ENCODE measurements around the gene SLC39A9. TPM values are rescaled to one million over a fixed set of nuclear protein-coding genes. Genes with fewer than 3 reads are reported as not detected.

The SLC39A9 gene
- total RNA-seq, 1 experiment from 2014 or later = 44.1 TPM

DNA sequence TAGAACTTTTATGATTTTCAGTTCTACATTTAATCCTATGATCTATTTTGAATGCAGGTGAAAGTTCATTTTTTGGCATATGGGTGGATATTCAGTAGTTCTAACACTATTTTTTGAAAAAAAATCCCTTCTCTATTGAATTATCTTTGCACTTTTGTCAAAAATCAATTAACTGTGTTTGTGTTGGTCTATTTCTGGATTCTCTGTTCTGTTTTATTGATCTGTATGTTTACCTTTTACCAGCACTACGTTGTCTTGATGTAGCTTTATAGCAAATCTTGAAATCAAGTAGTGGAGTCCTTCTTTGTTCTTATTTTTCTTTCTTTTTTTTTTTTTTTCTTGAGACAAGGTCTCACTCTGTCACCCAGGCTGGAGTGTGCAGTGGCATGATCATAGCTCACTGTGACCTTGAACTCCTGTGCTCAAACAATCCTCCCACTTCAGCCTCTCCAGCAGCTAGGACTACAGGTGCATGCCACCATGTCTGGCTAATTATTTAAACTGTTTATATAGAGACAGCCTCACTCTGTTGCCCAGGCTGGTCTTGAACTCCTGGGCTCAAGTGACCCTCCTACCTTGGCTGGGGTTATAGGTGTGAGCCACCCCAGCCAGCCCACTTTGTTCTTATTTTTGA lies 31.9 kb downstream of the SLC39A9 start:
- DNase-seq (ENCODE audit: low spot score) (no peak), ATAC-seq (no peak)
- no peak overlapping the region for H3K4me3 Mint-ChIP-seq
- TF ChIP-seq, protein P1, sequence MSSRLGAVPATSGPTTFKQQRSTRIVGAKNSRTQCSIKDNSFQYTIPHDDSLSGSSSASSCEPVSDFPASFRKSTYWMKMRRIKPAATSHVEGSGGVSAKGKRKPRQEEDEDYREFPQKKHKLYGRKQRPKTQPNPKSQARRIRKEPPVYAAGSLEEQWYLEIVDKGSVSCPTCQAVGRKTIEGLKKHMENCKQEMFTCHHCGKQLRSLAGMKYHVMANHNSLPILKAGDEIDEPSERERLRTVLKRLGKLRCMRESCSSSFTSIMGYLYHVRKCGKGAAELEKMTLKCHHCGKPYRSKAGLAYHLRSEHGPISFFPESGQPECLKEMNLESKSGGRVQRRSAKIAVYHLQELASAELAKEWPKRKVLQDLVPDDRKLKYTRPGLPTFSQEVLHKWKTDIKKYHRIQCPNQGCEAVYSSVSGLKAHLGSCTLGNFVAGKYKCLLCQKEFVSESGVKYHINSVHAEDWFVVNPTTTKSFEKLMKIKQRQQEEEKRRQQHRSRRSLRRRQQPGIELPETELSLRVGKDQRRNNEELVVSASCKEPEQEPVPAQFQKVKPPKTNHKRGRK (CRISPR knock-in tag; IDR thresholded peaks at IDR 0.05; ENCODE audit: borderline replicate concordance) = no peak
- TF ChIP-seq TEAD1 (CRISPR knock-in tag; IDR thresholded peaks at IDR 0.05) = no peak
- ChIA-PET POLR2A (no interaction called here), CTCF (interaction anchor here (0.6 to 1.2 kb wide), 2 partner anchors 10 to 279 kb away, joined by 3 to 4 read pairs; no protein-coding TSS in a partner anchor)
- H3K36me3 Mint-ChIP-seq = peaks cover 12% of the 10 kb centered on the region; the same call in 1 of the 2 replicates
- no peak overlapping the region for H3K27ac Mint-ChIP-seq
- no peaks in the 10 kb centered on the region for H3K4me1 Mint-ChIP-seq
- no peaks in the 10 kb centered on the region for H3K27me3 Mint-ChIP-seq (ENCODE audit: low read depth)
- H3K9me3 Mint-ChIP-seq = no peaks in the 10 kb centered on the region

DNA sequence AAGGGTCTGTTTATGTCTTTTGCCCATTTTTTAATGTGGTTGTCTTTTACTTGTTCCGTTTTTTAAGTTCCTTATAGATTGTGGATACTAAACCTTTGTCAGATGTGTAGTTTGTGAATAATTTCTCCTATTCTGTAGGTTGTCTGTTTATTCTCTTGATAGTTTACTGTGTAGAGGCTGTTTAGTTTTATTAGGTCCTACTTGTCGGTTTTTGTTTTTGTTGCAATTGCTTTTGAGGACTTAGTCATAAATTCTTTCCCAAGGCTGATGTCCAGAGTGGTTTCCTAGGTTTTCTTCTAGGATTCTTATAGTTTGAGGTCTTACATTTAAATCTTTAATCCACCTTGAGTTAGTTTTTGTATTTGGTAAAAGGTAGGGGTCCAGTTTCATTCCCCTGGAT lies 33.9 kb downstream of the SLC39A9 start:
- DNase-seq (ENCODE audit: low spot score) (no peak), ATAC-seq (no peak)
- Mint-ChIP-seq H3K27me3 (ENCODE audit: low read depth) (no peaks in the 10 kb centered on the region), H3K36me3 (peaks cover 6% of the 10 kb centered on the region; the same call in 1 of the 2 replicates), H3K27ac (no peak overlapping the region; the same call in 1 of the 2 replicates), H3K4me3 (no peak overlapping the region), H3K4me1 (peaks cover 6% of the 10 kb centered on the region), H3K9me3 (no peaks in the 10 kb centered on the region)
- CTCF ChIA-PET = no interaction called here
- TF ChIP-seq ZNF396 (CRISPR knock-in tag; IDR thresholded peaks at IDR 0.05; ENCODE audit: borderline replicate concordance) (no peak), JUN (CRISPR knock-in tag; IDR thresholded peaks at IDR 0.05) (no peak), SP1 (CRISPR knock-in tag; conservative IDR thresholded peaks at IDR 0.05) (no peak), CREB1 (CRISPR knock-in tag; IDR thresholded peaks at IDR 0.05) (no peak), ZNF416 (CRISPR knock-in tag; IDR thresholded peaks at IDR 0.05) (no peak)
- TF ChIP-seq, protein P2, sequence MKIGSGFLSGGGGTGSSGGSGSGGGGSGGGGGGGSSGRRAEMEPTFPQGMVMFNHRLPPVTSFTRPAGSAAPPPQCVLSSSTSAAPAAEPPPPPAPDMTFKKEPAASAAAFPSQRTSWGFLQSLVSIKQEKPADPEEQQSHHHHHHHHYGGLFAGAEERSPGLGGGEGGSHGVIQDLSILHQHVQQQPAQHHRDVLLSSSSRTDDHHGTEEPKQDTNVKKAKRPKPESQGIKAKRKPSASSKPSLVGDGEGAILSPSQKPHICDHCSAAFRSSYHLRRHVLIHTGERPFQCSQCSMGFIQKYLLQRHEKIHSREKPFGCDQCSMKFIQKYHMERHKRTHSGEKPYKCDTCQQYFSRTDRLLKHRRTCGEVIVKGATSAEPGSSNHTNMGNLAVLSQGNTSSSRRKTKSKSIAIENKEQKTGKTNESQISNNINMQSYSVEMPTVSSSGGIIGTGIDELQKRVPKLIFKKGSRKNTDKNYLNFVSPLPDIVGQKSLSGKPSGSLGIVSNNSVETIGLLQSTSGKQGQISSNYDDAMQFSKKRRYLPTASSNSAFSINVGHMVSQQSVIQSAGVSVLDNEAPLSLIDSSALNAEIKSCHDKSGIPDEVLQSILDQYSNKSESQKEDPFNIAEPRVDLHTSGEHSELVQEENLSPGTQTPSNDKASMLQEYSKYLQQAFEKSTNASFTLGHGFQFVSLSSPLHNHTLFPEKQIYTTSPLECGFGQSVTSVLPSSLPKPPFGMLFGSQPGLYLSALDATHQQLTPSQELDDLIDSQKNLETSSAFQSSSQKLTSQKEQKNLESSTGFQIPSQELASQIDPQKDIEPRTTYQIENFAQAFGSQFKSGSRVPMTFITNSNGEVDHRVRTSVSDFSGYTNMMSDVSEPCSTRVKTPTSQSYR (CRISPR knock-in tag; IDR thresholded peaks at IDR 0.05) = no peak
- TF ChIP-seq, protein P3, sequence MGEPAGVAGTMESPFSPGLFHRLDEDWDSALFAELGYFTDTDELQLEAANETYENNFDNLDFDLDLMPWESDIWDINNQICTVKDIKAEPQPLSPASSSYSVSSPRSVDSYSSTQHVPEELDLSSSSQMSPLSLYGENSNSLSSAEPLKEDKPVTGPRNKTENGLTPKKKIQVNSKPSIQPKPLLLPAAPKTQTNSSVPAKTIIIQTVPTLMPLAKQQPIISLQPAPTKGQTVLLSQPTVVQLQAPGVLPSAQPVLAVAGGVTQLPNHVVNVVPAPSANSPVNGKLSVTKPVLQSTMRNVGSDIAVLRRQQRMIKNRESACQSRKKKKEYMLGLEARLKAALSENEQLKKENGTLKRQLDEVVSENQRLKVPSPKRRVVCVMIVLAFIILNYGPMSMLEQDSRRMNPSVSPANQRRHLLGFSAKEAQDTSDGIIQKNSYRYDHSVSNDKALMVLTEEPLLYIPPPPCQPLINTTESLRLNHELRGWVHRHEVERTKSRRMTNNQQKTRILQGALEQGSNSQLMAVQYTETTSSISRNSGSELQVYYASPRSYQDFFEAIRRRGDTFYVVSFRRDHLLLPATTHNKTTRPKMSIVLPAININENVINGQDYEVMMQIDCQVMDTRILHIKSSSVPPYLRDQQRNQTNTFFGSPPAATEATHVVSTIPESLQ (CRISPR knock-in tag; IDR thresholded peaks at IDR 0.05) = no peak
- TF ChIP-seq, protein P4, sequence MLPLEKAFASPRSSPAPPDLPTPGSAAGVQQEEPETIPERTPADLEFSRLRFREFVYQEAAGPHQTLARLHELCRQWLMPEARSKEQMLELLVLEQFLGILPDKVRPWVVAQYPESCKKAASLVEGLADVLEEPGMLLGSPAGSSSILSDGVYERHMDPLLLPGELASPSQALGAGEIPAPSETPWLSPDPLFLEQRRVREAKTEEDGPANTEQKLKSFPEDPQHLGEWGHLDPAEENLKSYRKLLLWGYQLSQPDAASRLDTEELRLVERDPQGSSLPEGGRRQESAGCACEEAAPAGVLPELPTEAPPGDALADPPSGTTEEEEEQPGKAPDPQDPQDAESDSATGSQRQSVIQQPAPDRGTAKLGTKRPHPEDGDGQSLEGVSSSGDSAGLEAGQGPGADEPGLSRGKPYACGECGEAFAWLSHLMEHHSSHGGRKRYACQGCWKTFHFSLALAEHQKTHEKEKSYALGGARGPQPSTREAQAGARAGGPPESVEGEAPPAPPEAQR (CRISPR knock-in tag; IDR thresholded peaks at IDR 0.05) = no peak
- TF ChIP-seq, protein P5, sequence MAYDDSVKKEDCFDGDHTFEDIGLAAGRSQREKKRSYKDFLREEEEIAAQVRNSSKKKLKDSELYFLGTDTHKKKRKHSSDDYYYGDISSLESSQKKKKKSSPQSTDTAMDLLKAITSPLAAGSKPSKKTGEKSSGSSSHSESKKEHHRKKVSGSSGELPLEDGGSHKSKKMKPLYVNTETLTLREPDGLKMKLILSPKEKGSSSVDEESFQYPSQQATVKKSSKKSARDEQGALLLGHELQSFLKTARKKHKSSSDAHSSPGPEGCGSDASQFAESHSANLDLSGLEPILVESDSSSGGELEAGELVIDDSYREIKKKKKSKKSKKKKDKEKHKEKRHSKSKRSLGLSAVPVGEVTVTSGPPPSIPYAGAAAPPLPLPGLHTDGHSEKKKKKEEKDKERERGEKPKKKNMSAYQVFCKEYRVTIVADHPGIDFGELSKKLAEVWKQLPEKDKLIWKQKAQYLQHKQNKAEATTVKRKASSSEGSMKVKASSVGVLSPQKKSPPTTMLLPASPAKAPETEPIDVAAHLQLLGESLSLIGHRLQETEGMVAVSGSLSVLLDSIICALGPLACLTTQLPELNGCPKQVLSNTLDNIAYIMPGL (CRISPR knock-in tag; IDR thresholded peaks at IDR 0.05) = no peak
- TF ChIP-seq, protein P6, sequence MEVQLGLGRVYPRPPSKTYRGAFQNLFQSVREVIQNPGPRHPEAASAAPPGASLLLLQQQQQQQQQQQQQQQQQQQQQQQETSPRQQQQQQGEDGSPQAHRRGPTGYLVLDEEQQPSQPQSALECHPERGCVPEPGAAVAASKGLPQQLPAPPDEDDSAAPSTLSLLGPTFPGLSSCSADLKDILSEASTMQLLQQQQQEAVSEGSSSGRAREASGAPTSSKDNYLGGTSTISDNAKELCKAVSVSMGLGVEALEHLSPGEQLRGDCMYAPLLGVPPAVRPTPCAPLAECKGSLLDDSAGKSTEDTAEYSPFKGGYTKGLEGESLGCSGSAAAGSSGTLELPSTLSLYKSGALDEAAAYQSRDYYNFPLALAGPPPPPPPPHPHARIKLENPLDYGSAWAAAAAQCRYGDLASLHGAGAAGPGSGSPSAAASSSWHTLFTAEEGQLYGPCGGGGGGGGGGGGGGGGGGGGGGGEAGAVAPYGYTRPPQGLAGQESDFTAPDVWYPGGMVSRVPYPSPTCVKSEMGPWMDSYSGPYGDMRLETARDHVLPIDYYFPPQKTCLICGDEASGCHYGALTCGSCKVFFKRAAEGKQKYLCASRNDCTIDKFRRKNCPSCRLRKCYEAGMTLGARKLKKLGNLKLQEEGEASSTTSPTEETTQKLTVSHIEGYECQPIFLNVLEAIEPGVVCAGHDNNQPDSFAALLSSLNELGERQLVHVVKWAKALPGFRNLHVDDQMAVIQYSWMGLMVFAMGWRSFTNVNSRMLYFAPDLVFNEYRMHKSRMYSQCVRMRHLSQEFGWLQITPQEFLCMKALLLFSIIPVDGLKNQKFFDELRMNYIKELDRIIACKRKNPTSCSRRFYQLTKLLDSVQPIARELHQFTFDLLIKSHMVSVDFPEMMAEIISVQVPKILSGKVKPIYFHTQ (CRISPR knock-in tag; IDR thresholded peaks at IDR 0.05) = no peak
- TF ChIP-seq, protein P7, sequence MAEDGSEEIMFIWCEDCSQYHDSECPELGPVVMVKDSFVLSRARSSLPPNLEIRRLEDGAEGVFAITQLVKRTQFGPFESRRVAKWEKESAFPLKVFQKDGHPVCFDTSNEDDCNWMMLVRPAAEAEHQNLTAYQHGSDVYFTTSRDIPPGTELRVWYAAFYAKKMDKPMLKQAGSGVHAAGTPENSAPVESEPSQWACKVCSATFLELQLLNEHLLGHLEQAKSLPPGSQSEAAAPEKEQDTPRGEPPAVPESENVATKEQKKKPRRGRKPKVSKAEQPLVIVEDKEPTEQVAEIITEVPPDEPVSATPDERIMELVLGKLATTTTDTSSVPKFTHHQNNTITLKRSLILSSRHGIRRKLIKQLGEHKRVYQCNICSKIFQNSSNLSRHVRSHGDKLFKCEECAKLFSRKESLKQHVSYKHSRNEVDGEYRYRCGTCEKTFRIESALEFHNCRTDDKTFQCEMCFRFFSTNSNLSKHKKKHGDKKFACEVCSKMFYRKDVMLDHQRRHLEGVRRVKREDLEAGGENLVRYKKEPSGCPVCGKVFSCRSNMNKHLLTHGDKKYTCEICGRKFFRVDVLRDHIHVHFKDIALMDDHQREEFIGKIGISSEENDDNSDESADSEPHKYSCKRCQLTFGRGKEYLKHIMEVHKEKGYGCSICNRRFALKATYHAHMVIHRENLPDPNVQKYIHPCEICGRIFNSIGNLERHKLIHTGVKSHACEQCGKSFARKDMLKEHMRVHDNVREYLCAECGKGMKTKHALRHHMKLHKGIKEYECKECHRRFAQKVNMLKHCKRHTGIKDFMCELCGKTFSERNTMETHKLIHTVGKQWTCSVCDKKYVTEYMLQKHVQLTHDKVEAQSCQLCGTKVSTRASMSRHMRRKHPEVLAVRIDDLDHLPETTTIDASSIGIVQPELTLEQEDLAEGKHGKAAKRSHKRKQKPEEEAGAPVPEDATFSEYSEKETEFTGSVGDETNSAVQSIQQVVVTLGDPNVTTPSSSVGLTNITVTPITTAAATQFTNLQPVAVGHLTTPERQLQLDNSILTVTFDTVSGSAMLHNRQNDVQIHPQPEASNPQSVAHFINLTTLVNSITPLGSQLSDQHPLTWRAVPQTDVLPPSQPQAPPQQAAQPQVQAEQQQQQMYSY (CRISPR knock-in tag; IDR thresholded peaks at IDR 0.05) = no peak
- POLR2A ChIA-PET = no interaction called here
